H9 (cell line): ENCODE measurements around the gene GPHN. TPM values are rescaled to one million over a fixed set of nuclear protein-coding genes. Genes with fewer than 3 reads are reported as not detected.

Experiments used
- DNase-seq: peaks from one replicate; pipeline ENCODE4 v3.0.0-alpha.2; 2017
- H2AFZ ChIP-seq: one replicate; pipeline ENCODE4 v1.6.1; 2013; ENCODE audit warnings: mild to moderate bottlenecking, low read length, control low read depth, moderate library complexity
- H2AK5ac ChIP-seq: 2 replicates; pipeline ENCODE4 v1.6.1; 2013; ENCODE audit warnings: low read length, control low read depth, mixed read lengths; ENCODE audit not compliant: insufficient read length
- H2BK120ac ChIP-seq: one replicate; pipeline ENCODE4 v1.6.1; 2013; ENCODE audit warnings: low read depth, mild to moderate bottlenecking, low read length, control low read depth, inconsistent platforms; ENCODE audit not compliant: poor library complexity, severe bottlenecking
- H2BK12ac ChIP-seq: 2 replicates; pipeline ENCODE4 v1.6.1; 2013; ENCODE audit warnings: low read length, control low read depth, mixed read lengths, low read depth; ENCODE audit not compliant: insufficient read length
- H2BK15ac ChIP-seq: 2 replicates; pipeline ENCODE4 v1.6.1; 2013; ENCODE audit warnings: low read depth, low read length, control low read depth
- H2BK20ac ChIP-seq: one replicate; pipeline ENCODE4 v1.6.1; 2013; ENCODE audit warnings: low read depth, mild to moderate bottlenecking, low read length, control low read depth, inconsistent platforms; ENCODE audit not compliant: poor library complexity, severe bottlenecking
- H2BK5ac ChIP-seq: 2 replicates; pipeline ENCODE4 v1.6.1; 2013; ENCODE audit warnings: low read length, control low read depth, mixed read lengths; ENCODE audit not compliant: insufficient read length
- H3K14ac ChIP-seq: 2 replicates; pipeline ENCODE4 v1.6.1; 2013; ENCODE audit warnings: low read length, control low read depth; ENCODE audit not compliant: insufficient read depth
- H3K18ac ChIP-seq: 2 replicates; pipeline ENCODE4 v1.6.1; 2013; ENCODE audit warnings: low read depth, mild to moderate bottlenecking, mixed read lengths, low read length, control low read depth; ENCODE audit not compliant: insufficient read length
- H3K23ac ChIP-seq: 2 replicates; pipeline ENCODE4 v1.6.1; 2013; ENCODE audit warnings: low read length, control low read depth, mixed read lengths, low read depth; ENCODE audit not compliant: insufficient read length
- H3K23me2 ChIP-seq: 2 replicates; pipeline ENCODE4 v1.6.1; 2013; ENCODE audit warnings: low read depth, mild to moderate bottlenecking, mixed read lengths, low read length, control low read depth; ENCODE audit not compliant: insufficient read length, poor library complexity, severe bottlenecking
- H3K27ac ChIP-seq: 2 replicates; pipeline ENCODE4 v1.5.1; 2013; ENCODE audit warnings: low read length, control low read depth, mixed read lengths, low read depth; ENCODE audit not compliant: insufficient read length
- H3K27me3 ChIP-seq: 2 replicates; pipeline ENCODE4 v1.6.1; 2013; ENCODE audit warnings: low read length, control low read depth, inconsistent platforms; ENCODE audit not compliant: insufficient read depth
- H3K4ac ChIP-seq: 2 replicates; pipeline ENCODE4 v1.6.1; 2013; ENCODE audit warnings: low read depth, mild to moderate bottlenecking, control low read depth, inconsistent platforms, low read length, moderate library complexity
- H3K4me1 ChIP-seq: 2 replicates; pipeline ENCODE4 v1.6.1; 2013; ENCODE audit warnings: low read length, control low read depth, inconsistent platforms; ENCODE audit not compliant: insufficient read depth
- H3K4me2 ChIP-seq: 2 replicates; pipeline ENCODE4 v1.6.1; 2013; ENCODE audit warnings: low read length, control low read depth, mixed read lengths; ENCODE audit not compliant: insufficient read length, insufficient read depth
- H3K56ac ChIP-seq: 2 replicates; pipeline ENCODE4 v1.6.1; 2013; ENCODE audit warnings: low read depth, mild to moderate bottlenecking, mixed read lengths, low read length, control low read depth; ENCODE audit not compliant: insufficient read length
- H3K79me1 ChIP-seq: 2 replicates; pipeline ENCODE4 v1.6.1; 2013; ENCODE audit warnings: low read depth, mild to moderate bottlenecking, moderate library complexity, low read length, control low read depth, inconsistent platforms; ENCODE audit not compliant: insufficient read depth, poor library complexity, severe bottlenecking
- H3K79me2 ChIP-seq: 2 replicates; pipeline ENCODE4 v1.6.1; 2013; ENCODE audit warnings: low read length, control low read depth, inconsistent platforms; ENCODE audit not compliant: insufficient read depth
- H3K9ac ChIP-seq: 2 replicates; pipeline ENCODE4 v1.6.1; 2013; ENCODE audit warnings: low read length, control low read depth, mixed read lengths; ENCODE audit not compliant: insufficient read length; ENCODE audit errors: extremely low read depth
- H3K9me3 ChIP-seq: one replicate; pipeline ENCODE4 v1.6.1; 2013; ENCODE audit warnings: low read depth, low read length, inconsistent platforms; ENCODE audit not compliant: control insufficient read depth
- H3T11ph ChIP-seq: one replicate; pipeline ENCODE4 v1.6.1; 2013; ENCODE audit warnings: mild to moderate bottlenecking, low read length, control low read depth, inconsistent platforms
- H4K20me1 ChIP-seq: one replicate; pipeline ENCODE4 v1.6.1; 2013; ENCODE audit not compliant: control insufficient read depth, insufficient read length, insufficient read depth
- H4K5ac ChIP-seq: 2 replicates; pipeline ENCODE4 v1.6.1; 2013; ENCODE audit warnings: low read depth, mild to moderate bottlenecking, mixed read lengths, low read length, control low read depth; ENCODE audit not compliant: insufficient read length
- H4K8ac ChIP-seq: replicated peaks from 2 replicates; pipeline ENCODE4 v1.6.1; 2013; ENCODE audit warnings: low read length, control low read depth, mixed read lengths, low read depth; ENCODE audit not compliant: insufficient read length
- H4K91ac ChIP-seq: 2 replicates; pipeline ENCODE4 v1.6.1; 2013; ENCODE audit warnings: low read depth, mild to moderate bottlenecking, moderate library complexity, mixed read lengths, low read length, control low read depth; ENCODE audit not compliant: insufficient read length
- H3K27ac Mint-ChIP-seq, 3 experiments: 2 replicates in 2 of 3; 3 replicates in 1 of 3; pipeline ENCODE4 v1.8.0; 2020 to 2021; ENCODE audit warnings: mixed read lengths in 3 of 3, mild to moderate bottlenecking in 1 of 3, moderate library complexity in 1 of 3
- H3K27me3 Mint-ChIP-seq: 2 replicates; pipeline ENCODE4 v1.8.0; 2021; ENCODE audit warnings: low read depth, mild to moderate bottlenecking, moderate library complexity, mixed read lengths
- H3K36me3 Mint-ChIP-seq, 3 experiments: 2 replicates in 2 of 3; 3 replicates in 1 of 3; pipeline ENCODE4 v1.8.0; 2020 to 2021; ENCODE audit warnings: low read depth in 3 of 3, mixed read lengths in 3 of 3; ENCODE audit not compliant: insufficient read depth in 1 of 3
- H3K4me1 Mint-ChIP-seq, 2 experiments: 2 replicates each; pipeline ENCODE4 v1.8.0; 2020; ENCODE audit warnings: mixed read lengths in 2 of 2
- H3K4me3 Mint-ChIP-seq, 2 experiments: 2 replicates in 1 of 2; 3 replicates in 1 of 2; pipeline ENCODE4 v1.8.0; 2020 to 2021; ENCODE audit warnings: mild to moderate bottlenecking in 2 of 2, mixed read lengths in 2 of 2, moderate library complexity in 1 of 2
- H3K9me3 Mint-ChIP-seq, 2 experiments: 2 replicates in 1 of 2; 3 replicates in 1 of 2; pipeline ENCODE4 v1.8.0; 2020; ENCODE audit warnings: mild to moderate bottlenecking in 2 of 2, mixed read lengths in 2 of 2, moderate library complexity in 1 of 2
- CTCF ChIP-seq: fragments of 200-600 bp; sonication (generic); conservative IDR thresholded peaks from 3 replicates; pipeline ENCODE4 v1.8.0; 2021; ENCODE audit warnings: antibody characterized with exemption, mild to moderate bottlenecking
- WGBS: extraction: QIAGEN DNeasy Blood & Tissue Kit; methylation state at CpG from one replicate; pipeline ENCODE4 v1.1.7; 2013; ENCODE audit warnings: missing lambda C conversion rate, low lambda C conversion rate, mixed read lengths; ENCODE audit not compliant: insufficient read length; ENCODE audit errors: extremely low coverage; 5-methylcytosine and 5-hydroxymethylcytosine counted together
- total RNA-seq: library from RNA; stranded (reverse); gene quantifications from 2 replicates; pipeline ENCODE4 v1.2.1, GENCODE V29; 2021

The GPHN gene
- total RNA-seq, 1 experiment from 2014 or later, result 16.1 TPM

DNA sequence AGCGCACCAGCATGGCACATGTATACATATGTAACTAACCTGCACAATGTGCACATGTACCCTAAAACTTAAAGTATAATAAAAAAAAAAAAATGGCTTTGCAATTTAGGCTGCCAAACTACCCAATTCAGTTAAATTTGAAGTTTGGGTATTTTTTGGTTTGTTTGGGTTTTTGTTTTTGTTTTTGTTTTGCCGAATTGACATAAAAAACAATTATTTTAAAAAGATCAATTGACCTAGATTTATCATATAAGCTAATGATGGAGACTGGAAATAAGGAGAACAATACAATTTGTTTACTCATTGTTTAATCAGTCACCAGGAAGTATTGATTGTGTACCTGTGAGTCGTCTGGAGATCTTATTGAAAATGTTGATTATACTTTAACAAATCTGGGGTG, 619.2 kb downstream of the GPHN start:
- whole genome bisulfite sequencing, result 100% methylated on average over 1 of the region's 3 CpGs
- no peak overlapping the region for H2AK5ac ChIP-seq
- Mint-ChIP-seq H3K9me3 (no peaks in the 10 kb centered on the region), H3K4me1 (peaks cover 4 to 7% of the 10 kb centered on the region in 2 experiments), H3K27ac (no peak overlapping the region), H3K4me3 (no peak overlapping the region), H3K36me3 (peaks cover 2 to 6% (median 5%) of the 10 kb centered on the region in 3 experiments; a peak in 6 of 7 replicates), H3K27me3 (no peaks in the 10 kb centered on the region)
- H3K27me3 ChIP-seq, result no peaks in the 10 kb centered on the region
- no peak overlapping the region for H3T11ph ChIP-seq
- no peak overlapping the region for H2BK120ac ChIP-seq
- H2BK20ac ChIP-seq, result no peak overlapping the region
- H3K79me2 ChIP-seq, result no peaks in the 10 kb centered on the region
- H3K4me2 ChIP-seq, result no peak overlapping the region
- H4K91ac ChIP-seq, result no peak overlapping the region
- H3K18ac ChIP-seq, result no peak overlapping the region
- no peak overlapping the region for H2AFZ ChIP-seq
- no peak for DNase-seq
- H2BK5ac ChIP-seq, result no peak overlapping the region
- no peak overlapping the region for H3K14ac ChIP-seq
- no peaks in the 10 kb centered on the region for H4K20me1 ChIP-seq
- TF ChIP-seq CTCF, result no peak
- no peak overlapping the region for H4K5ac ChIP-seq
- no peak overlapping the region for H2BK15ac ChIP-seq
- no peak overlapping the region for H3K23ac ChIP-seq
- H3K79me1 ChIP-seq, result no peaks in the 10 kb centered on the region
- no peaks in the 10 kb centered on the region for H3K23me2 ChIP-seq
- no peak overlapping the region for H3K56ac ChIP-seq
- H4K8ac ChIP-seq, result no peak overlapping the region
- H3K9ac ChIP-seq, result no peak overlapping the region
- H2BK12ac ChIP-seq, result no peak overlapping the region
- no peak overlapping the region for H3K27ac ChIP-seq
- no peak overlapping the region for H3K4ac ChIP-seq
- no peaks in the 10 kb centered on the region for H3K4me1 ChIP-seq
- H3K9me3 ChIP-seq, result no peaks in the 10 kb centered on the region
